ENCODE data around the gene TTC21A.

DNA sequence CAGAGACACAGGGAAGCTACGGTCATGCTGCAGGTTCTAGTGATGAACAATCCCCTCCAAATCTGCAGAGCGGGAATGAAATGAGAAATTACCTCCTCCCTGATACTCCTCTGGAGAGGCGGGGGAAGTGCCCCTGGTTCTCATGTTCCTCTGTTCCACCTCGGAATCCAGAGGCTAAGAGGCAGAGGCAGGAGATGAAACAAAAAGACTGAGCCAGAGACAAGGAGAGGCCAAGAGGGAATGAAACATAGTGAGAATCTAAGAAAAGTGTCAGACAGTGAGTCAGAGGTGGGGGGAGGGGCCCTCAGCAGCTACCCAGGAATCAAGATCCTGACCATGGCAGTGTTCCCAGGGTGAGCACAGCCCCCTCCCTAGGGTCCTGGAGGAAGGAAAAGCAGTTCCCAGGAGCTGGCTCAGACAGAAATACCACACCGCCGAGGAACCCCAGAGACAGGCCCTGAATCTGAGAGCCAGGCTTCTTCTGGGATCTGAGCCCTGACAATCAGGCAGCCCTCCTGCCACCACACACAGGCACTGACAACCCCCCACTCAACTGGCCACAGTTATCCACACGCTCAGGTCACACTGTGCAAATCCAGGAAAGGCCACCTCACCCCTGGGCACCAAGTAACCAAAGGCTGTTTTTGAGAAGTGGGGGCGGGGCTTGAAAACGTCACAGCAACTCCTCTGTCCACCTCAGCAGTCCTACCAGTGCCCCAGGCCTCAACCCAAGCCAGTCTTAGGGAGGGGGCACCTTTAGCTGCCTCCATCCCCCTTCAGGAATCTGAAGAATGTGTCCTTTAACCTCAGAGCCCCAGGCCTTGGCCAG lies 43.5 kb downstream of the TTC21A start:
- TF ChIP-seq, protein P1, sequence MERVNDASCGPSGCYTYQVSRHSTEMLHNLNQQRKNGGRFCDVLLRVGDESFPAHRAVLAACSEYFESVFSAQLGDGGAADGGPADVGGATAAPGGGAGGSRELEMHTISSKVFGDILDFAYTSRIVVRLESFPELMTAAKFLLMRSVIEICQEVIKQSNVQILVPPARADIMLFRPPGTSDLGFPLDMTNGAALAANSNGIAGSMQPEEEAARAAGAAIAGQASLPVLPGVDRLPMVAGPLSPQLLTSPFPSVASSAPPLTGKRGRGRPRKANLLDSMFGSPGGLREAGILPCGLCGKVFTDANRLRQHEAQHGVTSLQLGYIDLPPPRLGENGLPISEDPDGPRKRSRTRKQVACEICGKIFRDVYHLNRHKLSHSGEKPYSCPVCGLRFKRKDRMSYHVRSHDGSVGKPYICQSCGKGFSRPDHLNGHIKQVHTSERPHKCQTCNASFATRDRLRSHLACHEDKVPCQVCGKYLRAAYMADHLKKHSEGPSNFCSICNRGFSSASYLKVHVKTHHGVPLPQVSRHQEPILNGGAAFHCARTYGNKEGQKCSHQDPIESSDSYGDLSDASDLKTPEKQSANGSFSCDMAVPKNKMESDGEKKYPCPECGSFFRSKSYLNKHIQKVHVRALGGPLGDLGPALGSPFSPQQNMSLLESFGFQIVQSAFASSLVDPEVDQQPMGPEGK (CRISPR knock-in tag; IDR thresholded peaks at IDR 0.05; ENCODE audit: borderline replicate concordance), result no peak
- TF ChIP-seq OSR1 (CRISPR knock-in tag; IDR thresholded peaks at IDR 0.05) (no peak), ZFP30 (CRISPR knock-in tag; IDR thresholded peaks at IDR 0.05) (no peak), ZFP3 (CRISPR knock-in tag; IDR thresholded peaks at IDR 0.05) (no peak), ARNTL (CRISPR knock-in tag; IDR thresholded peaks at IDR 0.05; ENCODE audit: borderline replicate concordance, low read depth) (no peak), RARB (CRISPR knock-in tag; IDR thresholded peaks at IDR 0.05) (no peak), ESRRG (CRISPR knock-in tag; IDR thresholded peaks at IDR 0.05) (no peak), PPARA (CRISPR knock-in tag; IDR thresholded peaks at IDR 0.05; ENCODE audit: borderline replicate concordance) (no peak), ZC3H10 (CRISPR knock-in tag; IDR thresholded peaks at IDR 0.05) (no peak), CSDC2 (CRISPR knock-in tag; IDR thresholded peaks at IDR 0.05) (no peak), TOX (CRISPR knock-in tag; IDR thresholded peaks at IDR 0.05; ENCODE audit: borderline replicate concordance) (no peak)
- TF ChIP-seq, protein P2, sequence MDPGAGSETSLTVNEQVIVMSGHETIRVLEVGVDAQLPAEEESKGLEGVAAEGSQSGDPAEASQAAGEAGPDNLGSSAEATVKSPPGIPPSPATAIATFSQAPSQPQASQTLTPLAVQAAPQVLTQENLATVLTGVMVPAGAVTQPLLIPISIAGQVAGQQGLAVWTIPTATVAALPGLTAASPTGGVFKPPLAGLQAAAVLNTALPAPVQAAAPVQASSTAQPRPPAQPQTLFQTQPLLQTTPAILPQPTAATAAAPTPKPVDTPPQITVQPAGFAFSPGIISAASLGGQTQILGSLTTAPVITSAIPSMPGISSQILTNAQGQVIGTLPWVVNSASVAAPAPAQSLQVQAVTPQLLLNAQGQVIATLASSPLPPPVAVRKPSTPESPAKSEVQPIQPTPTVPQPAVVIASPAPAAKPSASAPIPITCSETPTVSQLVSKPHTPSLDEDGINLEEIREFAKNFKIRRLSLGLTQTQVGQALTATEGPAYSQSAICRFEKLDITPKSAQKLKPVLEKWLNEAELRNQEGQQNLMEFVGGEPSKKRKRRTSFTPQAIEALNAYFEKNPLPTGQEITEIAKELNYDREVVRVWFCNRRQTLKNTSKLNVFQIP (CRISPR knock-in tag; IDR thresholded peaks at IDR 0.05; ENCODE audit: borderline replicate concordance, low read depth), result no peak

Data from SK-N-SH treated with all-trans-retinoic acid at 6 μM for 48 hours (cell line).